ENCODE measurements around the gene COX7B. TPM values are rescaled to one million over a fixed set of nuclear protein-coding genes. Genes with fewer than 3 reads are reported as not detected.

COX7B gene
- total and polyA plus RNA-seq, 3 donors from 2014 or later = 124 to 142 (median 131) TPM

- no peak overlapping the region for H3K4me3 ChIP-seq
- no peak overlapping the region for H3K27ac ChIP-seq
- TF ChIP-seq CTCF (IDR thresholded peaks at IDR 0.05) (no peak), POLR2A (IDR thresholded peaks at IDR 0.05) (no peak)
- WGBS, 2 donors = 78 to 79% methylated on average over 1 of the region's 1 CpG
- no peaks in the 10 kb centered on the region for H3K9me3 ChIP-seq
- no peak for DNase-seq
- no peaks in the 10 kb centered on the region for H3K27me3 ChIP-seq
- H3K36me3 ChIP-seq (ENCODE audit: low read depth, missing control alignments) = no peaks in the 10 kb centered on the region
- H3K4me1 ChIP-seq = no peaks in the 10 kb centered on the region
- intact Hi-C loops (cut with DNase I; ENCODE audit: low total_unique reads) = no loop called here
Measured at GRCh38 chrX:77952173-77952572, 52.9 kb downstream of the COX7B start.

GRCh38 chrX:77953302-77953701 is 54.0 kb downstream of the COX7B start:
- DNase-seq = no peak
- Histone ChIP-seq H3K36me3 (ENCODE audit: low read depth, missing control alignments) (no peaks in the 10 kb centered on the region), H3K4me1 (no peaks in the 10 kb centered on the region), H3K9me3 (no peaks in the 10 kb centered on the region), H3K27me3 (no peaks in the 10 kb centered on the region), H3K4me3 (no peak overlapping the region), H3K27ac (no peak overlapping the region)
- 65 to 75% methylated on average over 1 of the region's 1 CpG for WGBS, 2 donors
- TF ChIP-seq CTCF (IDR thresholded peaks at IDR 0.05) (no peak), POLR2A (IDR thresholded peaks at IDR 0.05) (no peak)
- intact Hi-C loops (cut with DNase I; ENCODE audit: low total_unique reads) = no loop called here

DNA sequence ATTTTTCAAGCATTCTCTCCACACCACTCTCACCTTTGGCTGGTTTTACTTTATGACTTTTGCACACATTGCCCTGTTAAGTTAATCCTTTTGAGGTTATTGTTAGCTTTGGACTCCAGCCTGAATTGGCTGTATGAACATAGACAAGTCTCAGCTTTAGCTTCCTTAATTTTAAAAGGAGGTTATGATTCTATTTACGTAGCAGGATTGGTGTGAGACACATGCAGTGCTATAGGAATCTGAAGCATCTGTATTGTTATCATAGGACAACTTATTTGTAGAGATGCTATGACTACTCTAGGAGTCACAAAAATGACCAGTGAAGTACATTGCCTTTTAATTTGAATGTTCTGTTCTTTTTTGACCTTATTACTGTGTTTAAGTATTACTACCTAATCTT is 54.4 kb downstream of the COX7B start:
- TF ChIP-seq POLR2A (IDR thresholded peaks at IDR 0.05) (no peak), CTCF (IDR thresholded peaks at IDR 0.05) (no peak)
- 59 to 62% methylated on average over 1 of the region's 1 CpG for WGBS, 2 donors

More for the DNA sequence above, 54.4 kb downstream of the COX7B start:
- H3K36me3 ChIP-seq (ENCODE audit: low read depth, missing control alignments) = no peaks in the 10 kb centered on the region
- intact Hi-C loops (cut with DNase I; ENCODE audit: low total_unique reads) = no loop called here
- no peak overlapping the region for H3K27ac ChIP-seq
- H3K9me3 ChIP-seq = no peaks in the 10 kb centered on the region
- H3K4me1 ChIP-seq = no peaks in the 10 kb centered on the region
- DNase-seq = no peak
- H3K27me3 ChIP-seq = no peaks in the 10 kb centered on the region
- H3K4me3 ChIP-seq = no peak overlapping the region

Small RNAs within 50 kb of the gene (small RNA-seq; reads per million reads assigned to genes)
- 0 reads per million in 2 donors for gene RN7SL460P

Other genes starting within 250 kb of the COX7B start
- 100 to 1,000 TPM in 1 of 2 donors, 10 to 100 TPM in 1; 84.4 to 104 TPM for gene ATRX, start 113.3 kb upstream of the COX7B start, total RNA-seq
- gene ATRX, start 113.3 kb upstream of the COX7B start, polyA plus RNA-seq (ENCODE audit: insufficient read depth, low read depth, low replicate concordance) = 4.1 TPM
- 10 to 100 TPM; 29.1 to 31.2 TPM for gene MAGT1, start 4.0 kb upstream of the COX7B start, total RNA-seq
- 25.0 TPM for gene MAGT1, start 4.0 kb upstream of the COX7B start, polyA plus RNA-seq (ENCODE audit: insufficient read depth, low read depth, low replicate concordance)
- gene ATP7A, start 11.2 kb downstream of the COX7B start, total RNA-seq = 1 to 10 TPM; 8.1 to 8.9 TPM
- gene ATP7A, start 11.2 kb downstream of the COX7B start, polyA plus RNA-seq (ENCODE audit: insufficient read depth, low read depth, low replicate concordance) = 2.9 TPM
- under 1 TPM in 1 of 2 donors, not detected in 1; 0.87 TPM for gene PGAM4, start 70.2 kb downstream of the COX7B start, total RNA-seq
- not detected for gene PGAM4, start 70.2 kb downstream of the COX7B start, polyA plus RNA-seq (ENCODE audit: insufficient read depth, low read depth, low replicate concordance)
- gene PGK1, start 204.8 kb downstream of the COX7B start, total RNA-seq = 10 to 100 TPM; 69.1 to 100.0 TPM
- 109 TPM for gene PGK1, start 204.8 kb downstream of the COX7B start, polyA plus RNA-seq (ENCODE audit: insufficient read depth, low read depth, low replicate concordance)
- gene TAF9B, start 240.2 kb downstream of the COX7B start, total RNA-seq = 10 to 100 TPM; 17.9 to 21.3 TPM
- gene TAF9B, start 240.2 kb downstream of the COX7B start, polyA plus RNA-seq (ENCODE audit: insufficient read depth, low read depth, low replicate concordance) = 15.4 TPM